Tibial nerve (tissue), 4 donors: ENCODE data around the gene SLC8A2.

Experiments used
- CTCF ChIP-seq, 5 experiments: fragments of 200-600 bp in 3 of 5; fragments of 450-650 bp in 2 of 5; sonication (generic) in 3 of 5; IDR thresholded peaks; one replicate each; pipeline ENCODE4 v1.5.1; 2016 to 2019; ENCODE audit warnings: antibody characterized with exemption in 5 of 5, mild to moderate bottlenecking in 3 of 5, moderate library complexity in 2 of 5
- EP300 ChIP-seq, 2 donors: sonication (generic); formaldehyde crosslinking; IDR thresholded peaks; one replicate each; pipeline ENCODE4 v1.6.1; 2017; ENCODE audit warnings: antibody characterized with exemption in 2 of 2, mild to moderate bottlenecking in 1 of 2
- POLR2A ChIP-seq, 2 donors: fragments of 450-650 bp; IDR thresholded peaks; one replicate each; pipeline ENCODE4 v1.6.1; 2017; ENCODE audit warnings: antibody characterized with exemption in 2 of 2, mild to moderate bottlenecking in 2 of 2, moderate library complexity in 2 of 2

DNA sequence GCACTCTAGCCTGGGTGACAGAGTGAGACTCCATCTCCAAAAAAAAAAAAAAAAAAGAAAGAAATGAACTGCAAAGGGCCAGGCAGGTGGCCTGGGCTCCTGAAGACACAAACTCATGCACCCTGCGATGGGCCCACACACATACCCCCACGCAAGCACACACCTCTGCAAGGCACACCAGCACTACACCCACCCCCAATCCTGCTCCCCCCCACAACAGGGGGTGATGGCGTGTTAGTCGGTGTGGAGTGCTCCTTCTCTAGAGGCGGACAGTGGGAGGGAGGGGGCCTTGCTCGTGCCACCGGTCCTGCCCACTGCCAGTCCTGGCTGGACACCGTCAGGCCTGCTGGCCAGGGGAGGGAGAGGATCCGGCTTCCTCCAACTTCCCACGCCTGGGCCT lies 1.6 kb upstream of the SLC8A2 start:
- TF ChIP-seq CTCF (IDR thresholded peaks at IDR 0.05) (no peak), POLR2A (IDR thresholded peaks at IDR 0.05) (no peak), EP300 (IDR thresholded peaks at IDR 0.05) (no peak)
